ENCODE measurements around the gene FXYD6.

Gene FXYD6

DNA sequence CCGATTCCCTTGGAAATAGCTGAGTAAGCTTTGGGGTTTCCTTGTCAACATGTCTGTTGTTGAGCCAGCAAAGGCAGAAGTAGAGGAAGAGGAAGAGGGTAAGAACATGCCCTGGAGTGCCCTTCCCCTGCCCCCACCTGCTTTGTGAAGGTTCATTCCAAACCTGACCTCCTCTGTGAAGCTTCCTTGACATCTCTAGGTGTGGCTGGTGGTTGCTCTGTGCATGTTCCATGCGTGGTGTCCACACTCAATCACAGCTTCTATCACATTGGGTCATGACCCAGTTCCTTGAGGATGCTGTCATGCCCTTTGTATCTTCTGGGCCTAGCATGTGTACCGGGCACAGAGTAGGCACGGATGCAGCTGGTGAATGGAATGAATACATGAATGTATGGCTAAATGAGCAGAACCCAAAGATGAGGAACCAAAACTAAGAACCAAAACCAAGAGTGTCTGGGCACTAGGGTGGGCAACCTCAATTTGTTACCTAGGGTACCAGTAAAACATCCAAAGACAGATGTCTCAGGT, 23.7 kb upstream of the FXYD6 start:
- Histone ChIP-seq H3K27me3 (ENCODE audit: control insufficient read depth, insufficient read depth, low read length) (peaks cover 19% of the 10 kb centered on the region), H3K4me1 (ENCODE audit: control insufficient read depth, insufficient read depth, low read length) (no peaks in the 10 kb centered on the region), H3K4me2 (ENCODE audit: low read length) (no peak overlapping the region), H3K36me3 (ENCODE audit: insufficient read depth, low read length) (no peaks in the 10 kb centered on the region), H3K9me3 (replicated peaks; ENCODE audit: low read length) (no peaks in the 10 kb centered on the region), H3K9ac (ENCODE audit: low read depth, low read length) (no peak overlapping the region), H3K4me3 (ENCODE audit: low read length) (no peak overlapping the region)

DNA sequence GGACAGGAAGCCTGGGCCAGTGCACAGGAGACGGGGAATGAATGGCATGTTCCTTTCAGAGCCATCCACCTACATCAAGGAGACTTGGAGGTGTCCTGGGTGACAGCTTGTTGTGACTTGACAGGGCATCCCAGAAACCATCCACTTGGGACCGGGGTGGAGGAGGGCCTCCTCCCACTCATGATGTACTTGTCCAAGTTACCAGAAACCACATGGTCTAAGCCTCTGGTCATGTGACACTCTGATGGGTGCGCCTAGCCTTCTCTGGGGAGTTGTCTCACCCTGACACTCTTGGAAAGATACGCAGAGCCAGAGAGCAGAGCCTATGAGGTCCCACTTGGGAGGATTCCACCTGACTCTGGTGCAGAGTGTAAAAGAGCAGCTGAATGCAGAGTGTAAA, 21.6 kb upstream of the FXYD6 start:
- H3K4me2 ChIP-seq (ENCODE audit: low read length) = no peak overlapping the region
- H3K36me3 ChIP-seq (ENCODE audit: insufficient read depth, low read length) = no peaks in the 10 kb centered on the region
- no peak overlapping the region for H3K9ac ChIP-seq (ENCODE audit: low read depth, low read length)
- no peaks in the 10 kb centered on the region for H3K9me3 ChIP-seq (replicated peaks; ENCODE audit: low read length)
- no peaks in the 10 kb centered on the region for H3K4me1 ChIP-seq (ENCODE audit: control insufficient read depth, insufficient read depth, low read length)
- H3K4me3 ChIP-seq (ENCODE audit: low read length) = no peak overlapping the region
- peaks cover 19% of the 10 kb centered on the region for H3K27me3 ChIP-seq (ENCODE audit: control insufficient read depth, insufficient read depth, low read length)

DNA sequence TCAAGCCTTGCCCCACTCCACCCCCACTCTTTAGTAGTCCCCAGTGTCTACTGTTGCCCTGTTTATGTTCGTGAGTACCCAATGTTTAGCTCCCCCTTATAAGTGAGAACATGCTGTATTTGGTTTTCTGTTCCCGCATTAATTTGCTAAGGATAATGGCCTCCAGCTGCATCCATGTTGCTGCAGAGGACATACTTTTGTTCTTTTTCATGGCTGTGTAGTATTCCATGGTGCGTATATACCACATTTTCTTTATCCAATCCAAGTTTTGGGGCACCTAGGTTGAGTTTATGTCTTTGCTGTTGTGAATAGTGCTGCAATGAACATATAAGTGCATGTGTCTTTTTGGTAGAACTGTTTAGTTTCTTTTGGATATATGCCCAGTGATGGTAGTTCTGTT, 16.2 kb upstream of the FXYD6 start:
- Histone ChIP-seq H3K4me3 (ENCODE audit: low read length) (no peak overlapping the region), H3K4me1 (ENCODE audit: control insufficient read depth, insufficient read depth, low read length) (no peaks in the 10 kb centered on the region), H3K27me3 (ENCODE audit: control insufficient read depth, insufficient read depth, low read length) (peaks cover 6% of the 10 kb centered on the region), H3K36me3 (ENCODE audit: insufficient read depth, low read length) (no peaks in the 10 kb centered on the region), H3K9me3 (replicated peaks; ENCODE audit: low read length) (no peaks in the 10 kb centered on the region), H3K4me2 (ENCODE audit: low read length) (no peak overlapping the region), H3K9ac (ENCODE audit: low read depth, low read length) (no peak overlapping the region)

DNA sequence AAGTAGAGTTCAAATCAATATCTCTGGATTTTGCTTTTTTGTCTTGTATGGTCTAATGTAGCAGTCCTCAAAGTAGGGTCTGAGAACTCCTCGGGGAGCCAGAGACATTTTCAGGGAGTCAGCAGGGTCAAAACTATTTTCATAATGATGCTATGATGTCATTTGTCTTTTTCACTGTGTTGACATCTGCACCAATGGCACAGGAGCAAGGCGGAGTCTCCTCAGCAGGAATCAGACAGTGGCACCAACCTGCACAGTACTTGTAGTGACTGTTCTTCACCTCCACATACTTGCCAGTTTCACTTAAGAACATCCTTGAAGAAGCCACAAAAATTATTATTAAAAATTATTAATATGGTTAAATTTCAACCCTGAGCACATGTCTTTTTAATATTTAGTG, 14.9 kb upstream of the FXYD6 start:
- Histone ChIP-seq H3K4me1 (ENCODE audit: control insufficient read depth, insufficient read depth, low read length) (no peaks in the 10 kb centered on the region), H3K9me3 (replicated peaks; ENCODE audit: low read length) (no peaks in the 10 kb centered on the region), H3K4me2 (ENCODE audit: low read length) (no peak overlapping the region), H3K36me3 (ENCODE audit: insufficient read depth, low read length) (no peaks in the 10 kb centered on the region), H3K4me3 (ENCODE audit: low read length) (no peak overlapping the region), H3K9ac (ENCODE audit: low read depth, low read length) (no peak overlapping the region), H3K27me3 (ENCODE audit: control insufficient read depth, insufficient read depth, low read length) (no peaks in the 10 kb centered on the region)

DNA sequence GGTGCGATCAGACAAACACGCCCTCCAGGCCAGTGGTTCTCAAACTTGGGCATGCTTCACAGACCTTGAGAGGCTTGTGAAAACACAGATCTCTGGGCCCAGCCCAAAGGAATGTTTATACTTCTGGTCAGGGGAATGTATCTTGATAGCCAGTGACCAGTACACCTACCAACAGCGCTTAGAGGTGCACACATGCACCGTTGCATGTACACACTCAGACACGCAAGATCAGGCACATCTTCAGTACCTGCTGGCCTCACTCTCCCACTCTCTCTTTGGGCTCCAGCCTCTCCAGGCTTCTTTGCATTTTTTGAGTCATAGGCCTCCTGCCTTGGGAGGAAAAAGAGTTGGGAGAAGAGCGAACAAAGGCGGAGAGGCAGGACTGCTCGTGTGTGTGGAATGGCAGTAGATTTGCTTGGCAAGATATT, 11.7 kb upstream of the FXYD6 start:
- no peaks in the 10 kb centered on the region for H3K36me3 ChIP-seq (ENCODE audit: insufficient read depth, low read length)
- no peak overlapping the region for H3K4me3 ChIP-seq (ENCODE audit: low read length)
- no peaks in the 10 kb centered on the region for H3K9me3 ChIP-seq (replicated peaks; ENCODE audit: low read length)
- H3K4me2 ChIP-seq (ENCODE audit: low read length) = no peak overlapping the region
- no peaks in the 10 kb centered on the region for H3K4me1 ChIP-seq (ENCODE audit: control insufficient read depth, insufficient read depth, low read length)
- no peak overlapping the region for H3K9ac ChIP-seq (ENCODE audit: low read depth, low read length)
- H3K27me3 ChIP-seq (ENCODE audit: control insufficient read depth, insufficient read depth, low read length) = peaks cover 4% of the 10 kb centered on the region

GRCh38 chr11:117887431-117888138, 11.1 kb upstream of the FXYD6 start:
- H3K4me1 ChIP-seq (ENCODE audit: control insufficient read depth, insufficient read depth, low read length) = no peaks in the 10 kb centered on the region

GRCh38 chr11:117885777-117886176, 9.3 kb upstream of the FXYD6 start:
- no peaks in the 10 kb centered on the region for H3K36me3 ChIP-seq (ENCODE audit: insufficient read depth, low read length)
- H3K4me2 ChIP-seq (ENCODE audit: low read length) = no peak overlapping the region
- H3K27me3 ChIP-seq (ENCODE audit: control insufficient read depth, insufficient read depth, low read length) = peaks cover 16% of the 10 kb centered on the region
- no peaks in the 10 kb centered on the region for H3K9me3 ChIP-seq (replicated peaks; ENCODE audit: low read length)
- H3K9ac ChIP-seq (ENCODE audit: low read depth, low read length) = no peak overlapping the region
- H3K4me1 ChIP-seq (ENCODE audit: control insufficient read depth, insufficient read depth, low read length) = no peaks in the 10 kb centered on the region
- H3K4me3 ChIP-seq (ENCODE audit: low read length) = no peak overlapping the region

More at GRCh38 chr11:117887431-117888138, 11.1 kb upstream of the FXYD6 start:
- H3K4me2 ChIP-seq (ENCODE audit: low read length) = no peak overlapping the region
- no peaks in the 10 kb centered on the region for H3K9me3 ChIP-seq (replicated peaks; ENCODE audit: low read length)
- no peaks in the 10 kb centered on the region for H3K36me3 ChIP-seq (ENCODE audit: insufficient read depth, low read length)
- H3K9ac ChIP-seq (ENCODE audit: low read depth, low read length) = no peak overlapping the region
- peaks cover 6% of the 10 kb centered on the region for H3K27me3 ChIP-seq (ENCODE audit: control insufficient read depth, insufficient read depth, low read length)
- H3K4me3 ChIP-seq (ENCODE audit: low read length) = no peak overlapping the region

DNA sequence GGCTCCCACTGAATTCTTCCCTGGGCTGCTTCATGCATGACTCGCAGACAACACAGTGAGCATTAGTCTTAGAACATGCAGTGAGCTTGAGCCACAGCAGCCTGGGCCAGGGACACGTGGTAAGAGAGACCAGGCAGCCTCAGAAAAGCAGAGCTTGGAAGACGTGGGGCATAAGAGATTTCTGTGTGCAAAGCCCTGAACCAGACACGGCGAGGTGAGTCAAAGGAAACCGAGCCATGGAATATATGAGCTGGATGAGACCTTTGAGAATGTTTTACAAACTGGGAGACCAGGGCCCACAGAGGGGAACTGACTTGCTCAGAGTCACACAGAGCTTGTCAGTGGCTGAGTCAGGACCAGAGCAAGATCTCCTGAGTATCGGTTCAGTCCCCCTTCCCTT, 8.5 kb upstream of the FXYD6 start:
- Histone ChIP-seq H3K4me3 (ENCODE audit: low read length) (no peak overlapping the region), H3K27me3 (ENCODE audit: control insufficient read depth, insufficient read depth, low read length) (peaks cover 23% of the 10 kb centered on the region), H3K4me2 (ENCODE audit: low read length) (no peak overlapping the region), H3K9me3 (replicated peaks; ENCODE audit: low read length) (no peaks in the 10 kb centered on the region), H3K36me3 (ENCODE audit: insufficient read depth, low read length) (no peaks in the 10 kb centered on the region), H3K4me1 (ENCODE audit: control insufficient read depth, insufficient read depth, low read length) (no peaks in the 10 kb centered on the region), H3K9ac (ENCODE audit: low read depth, low read length) (no peak overlapping the region)

DNA sequence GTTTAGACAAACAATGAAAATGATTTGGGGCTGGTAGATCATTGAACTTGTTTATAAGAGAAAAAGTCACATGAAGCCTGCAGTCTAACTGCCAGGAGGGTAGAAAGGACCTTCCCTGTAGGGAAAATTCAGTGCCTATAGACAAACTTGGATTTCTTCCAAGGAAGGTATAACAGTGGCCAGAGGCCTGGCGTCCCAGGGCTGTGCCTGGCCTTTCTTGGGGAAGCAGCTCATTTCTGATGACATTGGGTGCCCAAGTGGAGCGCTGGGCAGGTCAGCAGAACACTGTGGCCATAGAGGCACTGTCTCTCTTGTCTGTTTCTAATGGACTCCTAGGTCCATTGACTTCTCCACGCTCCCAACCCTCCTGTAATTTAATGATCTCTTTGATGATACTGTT, 6.6 kb upstream of the FXYD6 start:
- no peak overlapping the region for H3K4me2 ChIP-seq (ENCODE audit: low read length)
- peaks cover 40% of the 10 kb centered on the region for H3K27me3 ChIP-seq (ENCODE audit: control insufficient read depth, insufficient read depth, low read length)
- no peaks in the 10 kb centered on the region for H3K9me3 ChIP-seq (replicated peaks; ENCODE audit: low read length)
- H3K36me3 ChIP-seq (ENCODE audit: insufficient read depth, low read length) = no peaks in the 10 kb centered on the region
- no peak overlapping the region for H3K9ac ChIP-seq (ENCODE audit: low read depth, low read length)
- H3K4me3 ChIP-seq (ENCODE audit: low read length) = no peak overlapping the region
- no peaks in the 10 kb centered on the region for H3K4me1 ChIP-seq (ENCODE audit: control insufficient read depth, insufficient read depth, low read length)

DNA sequence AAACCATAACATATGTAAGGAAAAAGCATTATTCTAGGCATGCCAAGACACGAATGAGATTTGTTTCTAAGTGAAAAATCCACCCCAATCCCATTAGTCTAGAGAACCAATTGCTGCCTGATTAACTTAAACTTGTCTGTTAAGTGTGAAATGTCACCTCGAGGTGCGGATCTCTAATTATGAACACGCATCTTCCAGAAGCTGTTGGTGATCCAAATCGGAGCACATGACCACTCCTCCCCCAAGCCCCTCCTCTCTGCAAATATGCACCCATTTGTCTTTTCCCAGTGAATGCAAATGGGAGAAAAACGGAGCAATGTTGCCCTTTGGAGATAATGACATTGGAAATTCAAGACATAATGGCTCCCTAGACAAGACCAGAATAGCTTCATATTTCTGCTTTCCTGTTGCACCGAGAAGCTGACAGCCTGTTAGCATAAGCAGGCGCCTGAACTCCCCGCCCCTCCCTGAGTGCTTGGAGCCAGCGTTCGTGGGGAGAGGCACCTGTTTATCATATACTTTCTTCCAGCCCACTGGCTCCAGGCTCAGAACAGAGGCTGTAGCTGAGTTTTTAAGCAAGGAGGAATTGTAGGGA, 6.0 kb upstream of the FXYD6 start:
- Histone ChIP-seq H3K4me3 (ENCODE audit: low read length) (no peak overlapping the region), H3K27me3 (ENCODE audit: control insufficient read depth, insufficient read depth, low read length) (peaks cover 47% of the 10 kb centered on the region), H3K9ac (ENCODE audit: low read depth, low read length) (no peak overlapping the region), H3K9me3 (replicated peaks; ENCODE audit: low read length) (no peaks in the 10 kb centered on the region), H3K36me3 (ENCODE audit: insufficient read depth, low read length) (no peaks in the 10 kb centered on the region), H3K4me1 (ENCODE audit: control insufficient read depth, insufficient read depth, low read length) (no peaks in the 10 kb centered on the region), H3K4me2 (ENCODE audit: low read length) (no peak overlapping the region)

DNA sequence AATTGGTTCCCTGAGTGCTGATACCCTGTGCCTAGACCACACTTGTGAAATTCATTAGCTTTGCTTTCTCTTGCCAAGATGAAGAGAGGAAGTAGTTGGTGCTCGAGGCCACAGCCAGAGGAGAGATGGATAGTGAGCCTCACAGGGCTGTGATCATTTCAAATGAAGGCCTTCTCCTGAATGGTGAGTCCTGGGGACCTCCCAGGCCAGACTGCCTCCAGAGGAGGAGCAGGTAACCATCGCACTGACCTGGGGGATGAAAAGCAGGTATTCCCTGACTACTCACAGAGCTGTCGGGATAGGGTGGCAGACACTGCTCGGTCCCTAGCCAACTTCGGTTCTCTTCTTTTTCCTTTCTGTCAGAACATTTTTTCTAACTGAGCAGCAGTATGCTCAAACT, 4.8 kb upstream of the FXYD6 start:
- no peak overlapping the region for H3K4me2 ChIP-seq (ENCODE audit: low read length)
- no peak overlapping the region for H3K9ac ChIP-seq (ENCODE audit: low read depth, low read length)
- H3K27me3 ChIP-seq (ENCODE audit: control insufficient read depth, insufficient read depth, low read length) = peaks cover 55% of the 10 kb centered on the region
- H3K4me3 ChIP-seq (ENCODE audit: low read length) = no peak overlapping the region
- H3K4me1 ChIP-seq (ENCODE audit: control insufficient read depth, insufficient read depth, low read length) = no peaks in the 10 kb centered on the region
- H3K9me3 ChIP-seq (replicated peaks; ENCODE audit: low read length) = no peaks in the 10 kb centered on the region
- H3K36me3 ChIP-seq (ENCODE audit: insufficient read depth, low read length) = no peaks in the 10 kb centered on the region
